Dedifferentiated amniotic fluid mesenchymal stem cell (primary cell): ENCODE data around the gene DPPA5.
"Not testable (repeated sequence)": the region's sequence is repeated elsewhere in the genome, so short reads cannot be mapped to it uniquely, and the experiment has no call there.

ENCODE experiments used
- DNase-seq: peaks from one replicate; pipeline ENCODE4 v3.0.0-alpha.2; 2016; ENCODE audit errors: extremely low spot score

The DPPA5 gene

DNA sequence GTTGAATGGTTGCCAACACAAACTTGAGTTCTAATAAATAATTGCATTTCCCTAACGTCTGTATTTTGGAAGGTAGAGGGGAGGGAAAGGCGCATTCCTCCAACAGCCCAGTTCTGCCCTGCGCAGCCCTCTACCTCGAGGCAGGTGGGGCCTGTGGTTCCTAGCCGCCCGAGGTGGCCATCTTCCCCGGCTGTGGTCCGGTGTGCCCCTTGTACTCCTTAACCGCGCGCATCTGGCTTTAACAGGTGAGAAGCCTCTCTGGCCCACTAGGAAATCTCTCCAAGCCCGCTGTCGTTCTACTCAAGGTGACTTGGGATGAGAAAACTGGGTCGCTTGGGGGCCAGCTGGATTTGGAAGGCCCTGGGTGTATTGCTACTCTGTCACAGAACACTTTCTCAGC lies 10.0 kb upstream of the DPPA5 start:
- peak; percentile 5 for DNase-seq

- peak; percentile 3 for DNase-seq
Measured at GRCh38 chr6:73363537-73363875, 9.4 kb upstream of the DPPA5 start.

DNA sequence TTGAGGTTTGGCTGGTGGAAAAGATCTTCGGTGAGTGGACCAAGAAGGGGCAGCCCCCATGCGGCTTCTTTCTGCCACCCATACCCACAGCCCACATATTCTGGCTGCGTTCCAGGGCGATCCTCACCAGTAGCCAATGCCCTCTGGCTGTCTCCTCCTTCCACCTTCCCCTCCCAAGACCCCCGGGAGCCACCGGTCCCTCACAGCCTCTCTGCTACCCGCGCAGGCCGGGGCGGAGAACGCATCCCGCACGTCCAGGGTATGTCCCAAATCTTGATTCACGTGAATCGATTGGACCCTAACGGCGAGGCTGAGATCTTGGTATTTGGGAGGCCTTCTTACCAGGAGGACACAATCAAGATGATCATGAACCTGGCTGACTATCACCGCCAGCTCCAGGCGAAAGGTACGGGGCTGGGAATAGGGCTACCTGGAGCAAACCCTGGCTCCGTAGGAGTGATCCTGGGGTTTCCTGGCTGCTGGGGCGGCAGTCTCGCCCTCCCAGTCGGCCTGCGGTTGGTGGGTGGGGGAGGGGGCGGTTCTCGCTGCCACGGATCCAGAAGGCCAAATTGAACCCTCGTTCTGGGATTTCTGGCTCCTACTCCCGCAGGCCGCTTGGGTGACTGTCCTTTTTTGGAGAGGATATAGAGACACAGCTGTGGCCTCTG lies 8.9 kb upstream of the DPPA5 start:
- DNase-seq: peak; percentile 12

DNA sequence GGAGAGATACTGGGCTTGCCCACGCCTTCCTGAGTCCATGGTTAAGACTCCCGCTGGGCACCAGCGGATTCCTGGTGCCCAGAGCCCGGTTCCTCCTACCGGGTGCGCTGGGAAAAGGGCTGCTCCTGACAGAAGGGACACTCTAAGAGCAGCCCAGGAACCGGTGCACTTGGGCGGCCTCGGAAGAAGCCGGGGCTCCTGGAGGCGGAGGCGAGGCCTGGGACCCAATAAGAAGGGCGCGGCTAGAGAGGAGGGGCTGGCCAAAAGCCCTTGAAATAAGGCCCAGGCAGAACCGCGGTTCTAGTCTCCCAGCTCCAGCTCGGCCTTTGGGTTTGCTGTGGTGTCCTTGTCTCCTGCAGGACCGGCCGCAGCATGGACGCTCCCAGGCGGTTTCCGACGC lies 8.3 kb upstream of the DPPA5 start, which contains the start of gene KHDC3L:
KHDC3L (plus strand) TSS at position 301 of the 400 bp plus-strand sequence; CDS start at position 373, 72 bp downstream.
- peak; percentile 3 for DNase-seq

DNA sequence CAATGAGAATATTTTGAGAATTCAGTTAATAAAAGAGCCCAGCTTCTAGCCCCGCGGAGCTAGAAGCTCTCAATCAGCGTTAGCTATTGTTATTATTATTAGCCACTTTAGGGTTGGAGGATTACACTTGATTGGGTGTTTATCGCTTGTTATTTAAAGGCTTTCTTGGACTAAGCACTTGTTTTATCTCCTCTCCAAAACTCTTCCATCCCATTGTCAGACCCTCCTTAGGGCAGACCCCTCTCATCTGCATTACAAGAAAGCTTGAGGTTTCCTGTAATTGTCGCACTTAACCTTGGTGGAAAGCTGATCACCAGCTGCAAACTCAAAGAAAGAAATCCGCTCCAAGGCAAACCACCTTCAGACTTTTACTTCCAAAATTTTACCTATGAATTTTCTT lies 4.8 kb downstream of the DPPA5 start:
- no peak for DNase-seq

GRCh38 chr6:73348550-73349204 lies 5.4 kb downstream of the DPPA5 start:
- DNase-seq: no peak

DNA sequence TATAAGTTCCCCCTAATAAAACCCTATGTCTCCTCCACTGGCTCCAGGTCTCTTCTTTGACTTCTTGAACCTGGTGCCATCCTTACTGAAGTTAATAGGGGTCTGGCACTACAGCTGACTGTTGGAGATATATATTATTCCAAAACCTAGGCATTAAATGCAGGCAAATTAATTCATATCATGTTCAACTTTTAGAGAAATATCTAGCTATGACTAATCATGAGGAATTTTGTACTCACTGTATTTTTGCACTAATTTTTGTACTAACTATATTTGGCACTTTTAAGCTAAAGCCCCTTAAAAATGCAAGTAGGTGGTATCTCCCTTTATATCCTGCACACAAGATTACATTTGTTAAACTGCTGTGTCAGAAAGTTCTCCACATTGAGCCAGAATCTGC lies 10.9 kb downstream of the DPPA5 start:
- no peak for DNase-seq

DNA sequence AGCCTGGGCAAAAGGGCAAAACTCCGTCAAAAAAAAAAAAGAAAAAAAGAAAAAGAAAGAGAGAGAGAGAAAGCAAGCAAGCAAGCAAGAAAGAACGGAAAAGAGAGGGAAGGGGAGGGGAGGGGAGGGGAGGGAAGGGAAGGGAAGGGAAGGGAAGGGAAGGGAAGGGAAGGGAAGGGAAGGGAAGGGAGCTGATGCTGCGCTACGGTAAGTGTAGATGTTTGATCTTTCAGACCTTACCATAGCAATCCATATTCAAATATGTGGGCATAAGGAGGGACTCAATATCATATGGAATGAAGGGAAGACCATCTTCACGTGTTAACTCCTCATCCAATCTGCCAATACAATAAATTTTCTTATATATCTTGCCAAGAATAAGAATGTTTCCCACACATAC lies 11.9 kb downstream of the DPPA5 start:
- no peak for DNase-seq

DNA sequence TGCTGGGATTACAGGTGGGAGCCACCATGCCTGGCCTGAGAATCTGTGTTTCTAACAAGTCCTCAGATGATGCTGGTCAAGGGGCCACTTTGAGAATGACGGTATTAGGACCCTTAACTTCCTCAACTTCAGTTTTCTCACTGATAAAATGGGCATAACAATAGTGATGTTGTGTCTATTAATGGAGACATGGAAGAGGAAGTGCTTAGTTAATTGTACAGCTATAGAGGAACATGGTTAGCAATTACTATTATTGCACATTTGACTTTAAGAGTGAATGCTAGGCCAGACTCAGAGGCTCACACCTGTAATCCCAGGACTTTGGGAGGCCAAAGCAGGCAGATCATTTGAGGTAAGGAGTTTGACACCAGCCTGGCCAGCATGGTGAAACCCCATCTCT lies 12.7 kb downstream of the DPPA5 start:
- DNase-seq: no peak

DNA sequence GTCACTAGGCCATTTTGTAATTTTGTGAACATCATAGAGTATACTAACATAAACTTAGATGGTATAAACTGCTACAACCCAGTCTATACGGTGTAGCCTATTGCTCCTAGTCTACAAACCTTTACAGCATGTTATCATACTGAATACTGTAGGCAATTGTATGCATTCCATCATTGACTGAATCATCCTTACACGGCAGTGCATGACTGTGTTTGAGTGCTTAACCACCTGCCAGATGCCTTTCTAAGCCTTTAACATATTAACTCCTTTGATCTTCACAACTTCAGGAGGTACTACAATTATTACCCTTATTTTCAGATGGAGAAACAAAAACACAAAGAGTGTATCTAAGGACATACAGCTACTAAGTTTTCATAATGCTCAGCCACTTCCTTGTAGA lies 14.0 kb downstream of the DPPA5 start:
- no peak for DNase-seq

DNA sequence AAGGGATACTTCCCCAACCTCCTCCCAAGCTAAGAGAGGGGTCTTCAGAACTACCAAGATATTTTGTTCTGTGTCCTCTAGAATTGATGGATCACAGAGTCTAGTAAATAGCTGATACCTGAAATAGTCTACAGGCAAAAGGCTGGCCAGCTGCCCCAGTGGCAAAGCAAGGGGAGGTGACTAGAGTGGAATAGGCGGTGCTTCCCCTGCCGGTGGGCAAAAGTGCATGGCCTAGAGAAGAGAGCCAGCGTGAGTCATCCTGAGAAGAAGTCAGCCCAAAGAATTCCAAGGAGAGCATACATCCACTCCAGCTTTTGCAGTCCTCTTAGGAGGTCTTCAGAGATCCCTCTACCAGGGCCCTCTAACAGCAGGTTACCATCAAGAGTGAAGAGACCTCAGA lies 14.7 kb downstream of the DPPA5 start:
- no peak for DNase-seq

DNA sequence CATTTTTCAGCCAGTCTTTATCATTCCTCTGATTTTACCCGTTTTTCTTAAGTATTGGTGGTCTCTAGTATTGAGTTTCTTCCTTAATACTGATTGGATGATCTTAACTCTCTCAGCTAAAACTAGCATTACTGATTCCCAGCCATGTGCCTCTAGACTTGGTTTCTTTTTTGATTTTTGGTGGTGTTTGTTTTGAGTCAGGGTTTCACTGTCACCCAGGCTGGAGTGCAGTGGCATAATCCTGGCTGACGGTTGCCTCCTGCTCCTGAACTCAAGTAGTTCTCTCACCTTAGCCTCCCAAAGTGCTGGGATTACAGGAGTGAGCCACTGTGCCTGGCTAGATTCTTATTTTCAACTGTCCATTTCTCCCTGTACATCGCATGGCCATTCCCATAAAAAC lies 24.9 kb downstream of the DPPA5 start:
- no peak for DNase-seq

DNA sequence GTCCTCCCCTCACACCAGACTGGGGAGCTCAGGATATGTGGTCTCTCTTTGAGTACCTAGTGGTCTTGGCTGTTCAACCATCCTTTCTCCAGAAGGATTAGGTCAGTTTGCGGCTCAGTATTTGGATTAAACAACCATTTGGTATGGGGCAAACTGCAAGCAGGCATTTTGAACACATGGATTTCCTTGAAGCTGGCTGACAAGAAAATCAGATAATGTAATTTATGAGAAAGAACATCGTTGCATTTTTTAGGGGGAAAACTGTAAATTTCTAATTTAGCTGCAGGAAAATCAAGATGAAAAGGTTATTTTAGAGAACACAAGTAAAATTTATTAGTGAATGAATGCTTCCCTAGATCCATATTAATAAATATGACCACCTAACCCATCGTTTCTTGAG lies 25.3 kb downstream of the DPPA5 start:
- no peak for DNase-seq

DNA sequence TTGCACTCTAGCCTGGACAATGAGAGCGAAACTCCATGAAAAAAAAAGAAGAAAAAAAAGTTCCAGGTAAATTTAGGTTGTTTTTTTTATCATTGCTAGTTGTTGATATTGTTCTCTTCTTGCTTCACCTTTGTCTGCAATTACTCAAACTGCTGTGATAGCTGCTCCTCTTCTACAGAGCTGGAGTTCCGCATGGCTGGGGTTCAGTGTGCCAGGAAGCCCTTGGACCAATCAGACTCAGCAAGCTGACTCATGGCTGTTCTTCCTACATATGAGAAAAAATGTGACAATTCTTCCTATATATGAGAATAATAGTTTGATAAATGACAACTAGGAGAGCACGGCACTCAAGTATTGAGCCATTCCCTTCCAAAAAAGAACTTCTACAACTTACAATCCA lies 28.4 kb downstream of the DPPA5 start:
- DNase-seq: no peak

- no peak for DNase-seq
Measured at GRCh38 chr6:73323323-73323722, 30.8 kb downstream of the DPPA5 start.

DNA sequence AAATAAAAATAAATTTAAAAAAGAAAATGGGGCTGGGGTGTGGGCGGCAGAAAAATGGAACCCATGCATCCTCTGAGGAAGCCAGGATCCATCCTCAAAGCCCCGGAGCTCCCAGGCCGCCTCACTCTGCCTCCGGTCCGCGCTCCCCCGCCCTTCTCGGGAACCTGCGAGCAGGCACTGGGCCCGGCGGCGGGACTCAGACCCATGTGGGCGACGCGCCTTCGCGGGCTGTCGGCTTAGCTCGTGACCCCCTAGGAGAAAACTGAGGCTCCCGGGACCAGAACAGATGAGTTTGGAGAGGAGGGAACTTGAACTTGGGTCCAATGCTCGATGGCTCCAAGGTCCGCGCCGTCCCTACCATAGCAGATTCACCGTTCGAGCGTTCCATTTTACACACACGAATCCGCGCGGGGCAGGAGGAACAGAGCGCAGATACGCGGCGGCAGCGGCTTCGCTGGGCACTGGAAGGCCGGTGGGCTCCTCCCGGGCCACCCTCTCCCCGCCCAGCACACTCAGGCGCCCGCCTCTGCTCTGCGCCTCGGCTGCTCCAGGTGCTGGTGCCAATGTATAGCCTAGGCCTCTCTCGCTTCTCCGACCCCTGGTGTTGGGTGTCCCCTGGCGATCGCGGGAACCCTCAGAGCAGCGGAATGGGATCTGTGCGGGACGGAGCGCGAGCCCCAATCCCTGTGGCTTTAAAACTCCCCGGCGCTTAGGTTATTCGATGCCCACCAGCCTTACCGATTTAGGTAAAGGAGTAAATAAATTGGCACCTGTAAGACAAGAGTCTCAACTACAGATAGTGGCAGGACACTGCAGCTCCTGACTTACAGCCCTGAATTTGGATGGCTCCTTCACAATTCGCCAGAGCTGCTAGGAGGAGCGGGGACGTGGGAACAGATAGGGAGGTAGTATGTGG lies 39.2 kb downstream of the DPPA5 start:
- DNase-seq: no peak

- not testable (repeated sequence) for DNase-seq
Measured at GRCh38 chr6:73310503-73310845, 43.6 kb downstream of the DPPA5 start.

DNA sequence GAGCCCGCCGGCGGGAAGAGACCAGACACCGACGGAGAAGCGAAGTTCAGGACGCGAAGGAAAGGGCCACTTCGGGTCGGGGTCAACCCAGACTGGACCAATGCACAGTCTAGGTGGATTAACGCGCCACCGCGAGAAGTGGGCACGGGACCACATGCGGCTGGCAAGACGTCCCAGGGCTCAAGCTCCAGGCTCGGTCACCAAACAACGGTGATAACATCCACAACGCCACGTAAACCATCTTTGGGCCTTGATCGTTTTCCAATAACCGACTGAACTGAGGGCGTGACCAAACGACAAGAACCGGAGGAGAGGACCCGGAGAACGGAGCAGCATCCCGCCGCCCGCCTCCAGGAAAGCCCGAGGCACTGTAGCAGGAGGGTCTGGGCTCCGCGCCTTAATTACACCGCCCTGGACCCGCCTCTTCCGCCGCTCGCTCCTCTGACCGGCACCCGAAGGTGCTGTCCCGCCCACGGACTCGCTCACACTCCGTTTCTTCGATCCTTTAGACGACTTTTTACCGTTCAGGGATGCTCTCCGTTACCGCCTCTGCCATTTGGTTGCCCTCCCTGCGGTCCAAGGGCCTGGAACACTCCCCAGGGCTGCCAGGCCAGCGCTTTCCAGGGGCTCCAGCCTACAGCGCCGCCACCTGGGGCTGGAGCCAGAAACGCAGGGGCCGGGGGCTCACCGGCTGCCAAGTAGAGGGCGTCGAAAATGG lies 44.1 kb downstream of the DPPA5 start:
- peak; percentile 36 for DNase-seq

- no peak for DNase-seq
Measured at GRCh38 chr6:73309535-73309784, 44.6 kb downstream of the DPPA5 start.

GRCh38 chr6:73308712-73309534 lies 45.2 kb downstream of the DPPA5 start:
- DNase-seq: peak; percentile 17

DNA sequence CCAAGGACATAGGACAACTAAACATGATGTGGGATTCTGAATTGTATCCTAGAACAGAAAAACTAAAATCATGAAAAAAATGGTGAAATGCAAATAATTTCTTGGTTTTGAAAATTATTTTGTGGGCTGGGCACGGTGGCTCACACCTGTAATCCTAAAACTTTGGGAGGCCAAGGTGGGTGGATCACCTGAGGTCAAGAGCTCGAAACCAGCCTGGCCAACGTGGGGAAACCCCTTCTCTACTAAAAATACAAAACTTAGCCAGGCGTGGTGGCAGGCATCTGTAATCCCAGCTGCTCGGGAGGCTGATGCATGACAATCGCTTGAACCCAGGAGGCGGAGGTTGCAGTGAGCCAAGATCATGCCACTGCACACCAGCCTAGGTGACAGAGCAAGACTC lies 50.3 kb downstream of the DPPA5 start:
- DNase-seq: not testable (repeated sequence)
